AG09319 (cell line): Measurements from ENCODE around the gene JPH4.

Source experiments
- DNase-seq: peaks from one replicate; pipeline ENCODE4 v3.0.0-alpha.2; 2010; ENCODE audit warnings: low read depth; ENCODE audit errors: extremely low read depth
- TF ChIP-seq, protein P1 (sequence below): IDR thresholded peaks from 2 replicates; pipeline ENCODE4 v1.5.1; 2011; ENCODE audit warnings: low read depth, mild to moderate bottlenecking, inconsistent platforms, low read length, moderate library complexity

JPH4 gene

DNA sequence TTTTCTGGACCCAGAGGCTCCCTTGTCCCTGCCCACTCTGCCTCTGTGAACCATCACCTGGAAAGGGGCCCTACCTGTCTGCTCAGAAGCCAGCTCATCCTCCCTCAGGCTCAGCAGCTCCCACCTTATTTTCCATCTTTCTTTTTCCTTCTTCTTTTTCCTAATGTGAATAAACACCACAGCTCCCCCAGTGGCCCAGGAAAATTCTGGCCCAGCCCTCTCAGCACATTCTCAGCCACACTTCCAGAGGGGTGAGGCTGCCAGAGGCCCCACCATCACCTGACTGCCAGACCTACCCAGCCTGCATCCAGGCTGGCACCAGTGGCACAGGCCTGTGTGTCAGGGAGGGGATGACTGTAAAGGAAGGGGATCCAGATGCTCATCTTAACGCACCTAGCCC lies 50.0 kb downstream of the JPH4 start:
- no peak for DNase-seq
- TF ChIP-seq, protein P1, sequence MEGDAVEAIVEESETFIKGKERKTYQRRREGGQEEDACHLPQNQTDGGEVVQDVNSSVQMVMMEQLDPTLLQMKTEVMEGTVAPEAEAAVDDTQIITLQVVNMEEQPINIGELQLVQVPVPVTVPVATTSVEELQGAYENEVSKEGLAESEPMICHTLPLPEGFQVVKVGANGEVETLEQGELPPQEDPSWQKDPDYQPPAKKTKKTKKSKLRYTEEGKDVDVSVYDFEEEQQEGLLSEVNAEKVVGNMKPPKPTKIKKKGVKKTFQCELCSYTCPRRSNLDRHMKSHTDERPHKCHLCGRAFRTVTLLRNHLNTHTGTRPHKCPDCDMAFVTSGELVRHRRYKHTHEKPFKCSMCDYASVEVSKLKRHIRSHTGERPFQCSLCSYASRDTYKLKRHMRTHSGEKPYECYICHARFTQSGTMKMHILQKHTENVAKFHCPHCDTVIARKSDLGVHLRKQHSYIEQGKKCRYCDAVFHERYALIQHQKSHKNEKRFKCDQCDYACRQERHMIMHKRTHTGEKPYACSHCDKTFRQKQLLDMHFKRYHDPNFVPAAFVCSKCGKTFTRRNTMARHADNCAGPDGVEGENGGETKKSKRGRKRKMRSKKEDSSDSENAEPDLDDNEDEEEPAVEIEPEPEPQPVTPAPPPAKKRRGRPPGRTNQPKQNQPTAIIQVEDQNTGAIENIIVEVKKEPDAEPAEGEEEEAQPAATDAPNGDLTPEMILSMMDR = no peak; the same call in 1 of the 2 replicates

DNA sequence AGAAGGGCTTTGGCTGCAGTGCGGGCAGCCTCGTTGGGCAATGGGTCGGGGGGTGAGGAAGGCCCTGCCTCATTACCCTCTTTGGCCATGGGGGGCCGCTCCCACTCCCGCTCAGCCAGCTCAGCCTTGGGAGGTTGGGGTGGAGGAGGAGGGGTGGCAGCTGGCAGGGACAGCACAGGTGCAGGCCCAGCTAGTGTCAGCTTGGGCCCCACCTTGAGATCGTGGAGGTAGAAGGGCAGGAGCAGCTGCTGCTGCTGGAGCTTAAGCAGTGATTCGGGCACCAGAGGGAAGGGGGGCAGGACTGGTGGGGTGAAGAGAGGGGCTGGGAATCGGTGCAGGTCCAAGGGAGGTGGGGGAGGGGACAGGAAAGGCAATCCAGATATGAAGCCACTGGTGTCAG lies 53.0 kb downstream of the JPH4 start:
- no peak for DNase-seq
- TF ChIP-seq, protein P1 = no peak

DNA sequence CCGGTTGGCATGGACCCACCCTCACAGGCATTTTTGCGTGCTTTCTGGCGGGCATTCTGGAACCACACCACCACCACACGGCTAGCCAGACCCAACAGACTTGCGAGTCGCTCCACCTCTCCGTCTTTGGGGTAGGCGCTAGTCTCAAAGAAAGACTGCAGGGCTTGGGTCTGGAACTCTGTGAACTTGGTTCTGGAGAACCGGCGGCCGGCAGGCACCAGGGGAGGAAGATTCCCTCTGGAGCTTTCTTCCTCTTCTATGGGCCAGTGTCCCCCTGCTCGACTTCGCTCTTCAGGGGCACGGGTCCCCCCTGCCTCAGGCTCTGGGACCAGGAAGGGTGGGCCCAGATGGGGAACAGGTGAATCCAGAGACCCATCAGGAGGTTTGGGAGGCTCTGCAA lies 53.6 kb downstream of the JPH4 start:
- TF ChIP-seq, protein P1 = no peak
- DNase-seq = no peak

DNA sequence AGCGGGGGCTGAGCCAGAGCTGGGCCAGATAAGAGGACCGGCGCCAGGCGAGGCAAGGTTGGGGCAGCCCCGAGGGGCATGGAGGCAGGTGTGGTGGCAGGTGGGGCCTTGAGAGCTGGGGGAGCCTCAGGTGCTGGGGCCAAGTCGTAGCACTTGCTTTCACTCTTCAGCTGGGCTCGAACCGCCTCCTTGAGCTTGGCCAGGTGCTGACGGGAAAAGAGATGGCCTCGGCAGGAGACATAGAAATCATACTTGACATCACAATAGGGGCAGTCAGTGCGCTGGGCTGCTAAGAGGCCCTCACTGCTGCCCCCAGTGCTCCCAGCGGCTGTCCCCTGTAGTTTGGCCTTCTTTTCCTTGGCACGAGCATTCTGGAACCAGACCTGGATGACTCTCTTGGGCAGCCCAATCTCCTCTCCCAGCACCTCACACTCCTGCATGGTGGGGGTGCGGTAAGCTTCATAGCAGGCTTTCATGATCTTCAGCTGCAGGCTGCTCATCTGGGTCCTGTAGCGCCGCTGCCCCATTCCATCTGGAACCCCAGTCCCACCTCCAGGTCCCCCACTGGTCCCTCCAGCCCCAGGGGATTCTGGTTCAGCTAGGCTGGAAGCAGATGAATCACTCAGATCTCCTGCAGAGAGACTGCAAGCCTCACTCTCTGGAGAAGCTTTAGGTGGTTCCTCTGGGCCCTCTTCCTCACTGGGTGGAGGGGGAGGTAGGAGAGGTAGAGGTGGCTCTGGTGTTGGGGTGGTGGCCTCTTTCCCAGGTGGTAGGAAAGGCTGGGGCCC lies 55.2 kb downstream of the JPH4 start:
- no peak for DNase-seq
- TF ChIP-seq, protein P1 = no peak

DNA sequence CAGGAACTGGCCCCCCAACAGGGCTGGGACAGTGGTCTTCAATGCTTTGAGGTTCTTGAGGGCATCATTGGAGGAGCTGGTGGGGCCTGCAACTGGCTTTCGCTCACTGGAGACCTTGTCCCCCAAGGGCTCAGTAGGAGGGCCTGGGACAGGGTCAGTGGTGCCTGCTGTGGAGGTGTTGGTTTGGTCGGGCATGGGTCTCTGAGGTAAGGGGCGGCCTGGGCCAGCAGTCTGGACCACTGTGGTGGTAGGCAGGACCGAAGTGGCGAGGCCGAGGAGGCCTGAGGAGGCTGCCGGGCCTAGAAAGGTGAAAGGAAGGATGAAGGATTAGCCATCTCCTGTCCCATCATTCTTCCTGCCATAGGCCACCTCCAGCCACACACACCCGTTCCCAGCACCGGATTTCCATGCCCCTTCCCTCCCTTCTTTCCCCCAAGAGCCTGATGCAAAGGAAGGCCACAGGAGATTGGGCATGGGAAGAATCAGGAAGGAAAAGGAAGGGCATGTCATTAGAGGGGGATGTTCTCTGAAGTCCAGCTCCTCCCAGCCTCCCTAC lies 55.9 kb downstream of the JPH4 start:
- no peak for DNase-seq
- TF ChIP-seq, protein P1 = no peak

DNA sequence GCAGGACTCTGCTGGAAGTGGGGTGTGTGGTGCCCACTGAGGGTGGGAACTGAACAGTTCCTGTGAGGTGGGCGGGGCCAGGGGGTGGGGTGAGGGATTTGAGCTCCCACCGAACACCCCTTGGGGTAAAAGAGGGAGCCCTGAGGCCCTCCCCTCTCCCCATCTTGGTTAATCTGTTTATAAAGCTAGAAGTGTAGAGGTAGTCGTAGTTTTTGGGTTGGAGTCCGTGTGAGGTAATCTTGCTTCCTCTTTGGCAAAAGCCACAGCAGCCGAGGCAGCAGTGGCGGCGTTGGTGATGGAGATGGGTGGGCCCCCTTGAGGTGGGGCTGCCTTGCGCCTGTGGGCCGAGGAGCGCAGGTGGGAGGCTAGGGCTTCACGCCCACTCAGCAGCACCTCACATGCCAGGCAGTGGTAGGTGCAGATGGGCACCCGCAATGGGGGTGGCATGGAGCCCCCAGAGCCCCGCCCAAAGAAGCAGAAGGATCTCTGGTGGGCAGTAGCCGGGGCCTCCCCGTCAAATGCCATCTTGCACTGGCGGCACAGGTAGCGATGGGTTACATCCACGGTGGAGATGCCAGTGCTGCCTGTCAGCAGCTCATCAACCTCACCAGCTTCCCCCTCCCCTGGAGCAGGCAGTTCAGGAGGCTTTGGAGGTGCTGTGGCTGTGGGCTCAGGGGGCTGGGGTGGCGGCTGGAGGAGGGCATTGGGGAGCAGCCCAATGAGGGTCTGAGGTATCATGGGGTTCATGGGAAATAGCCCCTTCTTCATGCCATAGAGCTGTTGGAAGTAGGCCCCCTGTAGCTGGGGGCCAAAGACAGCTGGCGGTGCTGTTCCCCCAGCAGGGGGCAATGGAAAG lies 56.6 kb downstream of the JPH4 start:
- TF ChIP-seq, protein P1 = no peak
- no peak for DNase-seq

DNA sequence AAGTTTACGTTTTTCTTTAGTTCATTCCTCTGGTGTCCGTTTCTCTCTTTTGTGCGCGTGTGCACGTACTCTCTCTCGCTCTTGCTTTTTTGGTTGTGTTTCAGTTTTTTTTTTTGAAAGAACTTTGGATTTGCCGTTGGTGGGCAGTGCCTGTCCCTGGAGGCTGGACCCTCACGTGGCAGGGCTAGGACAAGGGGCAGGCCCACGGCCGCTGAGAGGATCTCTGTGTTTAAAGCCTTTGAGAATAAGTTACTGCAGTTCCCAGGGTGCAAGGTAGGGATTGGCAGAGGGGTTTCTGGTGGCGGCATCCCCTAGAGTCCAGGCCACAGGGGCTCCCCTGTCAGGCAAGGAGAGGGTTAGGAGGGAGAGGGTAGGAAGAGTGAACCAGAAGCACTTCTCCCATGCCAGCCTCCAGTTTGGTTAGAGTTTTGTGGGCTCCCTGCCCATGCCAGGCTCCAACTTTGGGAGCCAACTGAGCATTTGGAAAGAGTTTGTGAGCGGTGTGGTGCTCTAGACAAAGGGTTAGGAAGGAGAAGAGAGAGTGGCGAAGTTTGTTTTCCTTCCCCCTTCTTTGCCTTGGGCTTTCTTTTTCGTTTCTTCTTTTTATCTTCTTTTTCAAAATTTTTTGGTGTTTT lies 57.6 kb downstream of the JPH4 start:
- DNase-seq = no peak
- TF ChIP-seq, protein P1 = no peak
